Inferior parietal cortex (tissue), 1 donor: ENCODE results near the gene PDCD2L.
"Not testable (repeated sequence)": the region's sequence is repeated elsewhere in the genome, so short reads cannot be mapped to it uniquely, and the experiment has no call there.

Source experiments
- DNase-seq: peaks from one replicate; pipeline ENCODE4 v3.0.0-alpha.2; 2016; ENCODE audit errors: extremely low spot score

The PDCD2L gene

DNA sequence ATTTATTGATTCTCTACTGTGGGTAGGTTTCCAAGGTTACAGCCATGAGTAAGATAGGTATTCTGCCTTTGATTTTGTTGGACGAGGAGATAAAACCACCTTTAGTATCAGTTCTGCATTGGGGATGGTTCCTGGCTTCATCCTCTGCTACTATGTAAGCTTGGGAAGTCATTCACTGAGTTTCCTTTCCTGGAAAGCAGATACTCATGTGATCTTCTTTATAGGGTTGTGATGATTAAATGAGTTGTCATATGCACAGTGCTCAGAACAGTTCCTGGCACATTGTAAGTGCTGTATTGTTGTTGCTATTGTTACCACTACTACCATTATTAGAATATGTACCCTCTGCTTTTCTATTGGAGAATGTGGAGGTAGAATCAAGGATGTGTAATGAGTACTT, 64.2 kb downstream of the PDCD2L start:
- no peak for DNase-seq

DNA sequence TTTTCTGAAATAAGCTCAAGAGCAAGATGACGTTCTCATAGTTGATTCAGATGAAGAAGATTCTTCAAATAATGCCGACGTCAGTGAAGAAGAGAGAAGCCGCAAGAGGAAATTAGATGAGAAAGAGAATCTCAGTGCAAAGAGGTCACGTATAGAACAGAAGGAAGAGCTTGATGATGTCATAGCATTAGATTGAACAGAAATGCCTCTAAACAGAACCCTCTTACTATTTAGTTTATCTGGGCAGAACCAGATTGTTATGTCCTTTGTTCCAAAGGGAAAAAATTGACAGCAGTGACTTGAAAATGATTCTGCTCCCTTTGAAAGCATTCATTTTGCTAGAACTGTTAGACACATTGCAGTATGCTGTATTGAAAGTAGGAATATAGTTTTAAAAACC, 64.8 kb downstream of the PDCD2L start:
- DNase-seq = not testable (repeated sequence)

- DNase-seq = no peak
These were observed 67.9 kb downstream of the PDCD2L start for GRCh38 chr19:34471906-34472700.

DNA sequence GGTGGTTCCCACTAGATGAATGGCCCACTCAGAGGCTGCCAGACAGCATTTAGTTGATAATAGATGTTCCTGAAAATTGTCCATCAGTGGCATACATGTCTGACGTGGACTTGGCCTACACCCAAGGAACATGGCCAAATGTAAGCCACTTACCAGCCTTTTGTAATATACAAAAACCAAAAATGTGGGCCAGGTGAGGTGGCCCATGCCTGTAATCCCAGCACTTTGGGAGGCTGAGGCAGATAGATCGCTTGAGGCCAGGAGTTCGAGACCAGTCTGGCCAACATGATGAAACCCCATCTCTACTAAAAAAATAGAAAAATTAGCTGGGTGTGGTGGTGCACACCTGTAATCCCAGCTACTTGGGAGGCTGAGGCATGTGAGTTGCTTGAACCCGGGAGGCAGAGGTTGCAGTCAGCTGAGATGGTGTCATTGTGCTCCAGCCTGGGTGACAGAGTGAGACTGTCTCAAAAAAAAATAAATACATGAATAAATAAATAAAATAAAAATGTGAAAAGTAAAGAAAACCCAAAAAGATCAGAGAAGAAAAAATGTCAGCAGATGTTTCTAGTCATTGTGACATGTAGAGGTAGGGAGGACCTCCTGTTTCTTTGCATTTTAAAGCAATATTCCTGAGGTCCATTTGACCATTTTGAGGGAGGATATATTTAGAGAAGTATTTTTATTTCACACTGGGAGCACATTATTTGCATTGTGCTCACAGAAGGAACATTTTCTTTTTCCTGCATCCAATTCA, 70.2 kb downstream of the PDCD2L start:
- no peak for DNase-seq

- DNase-seq = peak; percentile 27
These were observed 71.1 kb downstream of the PDCD2L start for GRCh38 chr19:34475026-34475974.
